GM08714 (cell line): ENCODE data around the gene ZC3H12A.
"Not testable (repeated sequence)": the region's sequence is repeated elsewhere in the genome, so short reads cannot be mapped to it uniquely, and the experiment has no call there.

Experiments
- H3K4me3 ChIP-seq: fragments of 200-500 bp; sonication (Bioruptor generic); 2 replicates; pipeline ENCODE4 v1.5.1; 2014; ENCODE audit warnings: mild to moderate bottlenecking, low read length, inconsistent platforms
- ZNF274 ChIP-seq: IDR thresholded peaks from 2 replicates; pipeline ENCODE4 v1.6.1; 2012; ENCODE audit warnings: mild to moderate bottlenecking, low read depth, low read length

ZC3H12A gene

DNA sequence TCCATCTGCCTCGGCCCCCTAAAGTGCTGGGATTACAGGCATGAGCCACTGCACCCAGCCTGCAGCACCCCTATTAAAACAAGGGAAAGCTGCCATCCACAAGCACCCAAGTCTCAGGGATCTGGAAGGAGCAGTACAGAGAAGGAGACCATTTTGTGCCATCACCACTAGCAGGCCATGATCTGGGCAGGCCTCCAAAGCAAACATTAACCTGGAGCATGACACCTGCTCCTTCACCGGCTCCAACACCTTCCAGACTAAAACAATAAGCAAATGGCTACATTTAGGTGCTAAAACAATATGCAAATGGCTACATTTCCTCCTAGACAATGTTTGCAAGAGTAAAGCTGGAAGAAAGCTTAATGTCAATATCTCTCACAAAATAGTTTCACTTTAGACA, 23.5 kb downstream of the ZC3H12A start:
- TF ChIP-seq ZNF274: no peak
- H3K4me3 ChIP-seq: no peak overlapping the region

DNA sequence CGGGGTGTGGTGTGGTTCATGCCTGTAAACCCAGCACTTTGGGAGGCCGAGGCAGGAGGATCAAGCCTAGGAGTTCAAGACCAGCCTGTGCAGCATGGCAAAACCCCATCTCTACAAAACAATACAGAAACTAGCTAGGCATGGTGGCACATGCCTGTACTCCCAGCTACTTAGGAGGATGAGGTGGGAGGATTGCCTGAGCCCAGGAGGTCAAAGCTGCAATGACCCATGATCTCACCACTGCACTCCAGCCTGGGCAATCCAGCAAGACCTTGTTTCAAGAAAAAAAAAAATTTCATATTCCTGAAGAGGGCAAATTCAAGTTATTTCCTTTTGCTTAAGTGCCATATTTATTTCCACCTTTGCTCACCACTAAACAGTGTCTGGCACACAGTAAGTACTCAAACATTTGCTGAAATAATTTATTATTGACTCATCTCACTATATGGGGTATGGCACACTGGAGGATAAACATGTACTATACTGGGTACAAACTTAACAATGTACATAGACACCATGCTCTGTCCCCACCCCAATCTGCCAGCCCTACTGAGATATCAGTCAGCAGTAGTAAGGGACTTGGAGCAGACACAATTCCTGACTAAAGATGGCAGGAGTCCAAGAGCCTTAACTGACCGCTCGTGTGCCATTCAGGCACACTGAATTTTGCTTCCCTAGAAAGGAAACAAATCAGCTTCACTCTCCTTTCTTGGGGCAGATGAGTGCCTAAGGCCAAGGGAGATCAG, 24.7 kb downstream of the ZC3H12A start:
- TF ChIP-seq ZNF274: no peak
- no peak overlapping the region for H3K4me3 ChIP-seq

DNA sequence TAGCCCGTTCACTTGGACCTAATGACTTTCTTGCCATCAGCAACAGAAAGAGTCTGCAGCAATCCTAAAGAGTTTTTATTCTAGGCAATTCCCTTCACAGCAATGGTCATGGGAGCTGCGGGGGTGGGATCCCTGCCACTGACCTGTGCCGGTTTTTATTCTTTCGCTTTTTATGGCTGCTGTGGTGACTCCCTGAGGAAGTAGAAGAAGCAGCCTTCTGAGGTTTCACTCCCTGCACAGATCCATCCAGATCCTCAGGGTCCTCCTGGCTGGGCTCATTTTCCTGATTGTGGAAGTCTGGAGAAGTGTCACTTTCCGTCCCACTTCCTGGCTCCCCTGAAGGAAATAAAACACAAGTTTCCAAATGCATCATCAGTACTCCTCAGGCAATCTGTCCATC, 27.3 kb downstream of the ZC3H12A start:
- TF ChIP-seq ZNF274: no peak
- no peak overlapping the region for H3K4me3 ChIP-seq

DNA sequence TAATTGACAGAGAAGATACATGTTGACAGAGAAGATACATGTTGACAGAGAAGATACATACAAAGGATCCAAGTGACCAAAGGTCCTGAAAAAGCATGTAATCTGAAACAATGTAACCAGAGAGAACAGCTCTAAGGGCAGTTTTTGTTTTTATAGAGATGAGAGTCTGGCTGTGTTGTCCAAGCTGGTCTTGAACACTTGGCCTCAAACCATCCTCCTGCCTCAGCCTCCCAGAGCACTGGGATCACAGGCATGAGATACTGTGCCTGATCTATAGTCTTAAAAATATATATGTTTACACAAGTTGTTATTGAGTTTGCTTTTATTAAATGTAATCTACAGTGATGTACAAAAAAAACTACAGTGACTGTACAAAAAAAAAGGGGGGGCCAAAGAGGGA, 27.7 kb downstream of the ZC3H12A start:
- TF ChIP-seq ZNF274: no peak
- H3K4me3 ChIP-seq: no peak overlapping the region

DNA sequence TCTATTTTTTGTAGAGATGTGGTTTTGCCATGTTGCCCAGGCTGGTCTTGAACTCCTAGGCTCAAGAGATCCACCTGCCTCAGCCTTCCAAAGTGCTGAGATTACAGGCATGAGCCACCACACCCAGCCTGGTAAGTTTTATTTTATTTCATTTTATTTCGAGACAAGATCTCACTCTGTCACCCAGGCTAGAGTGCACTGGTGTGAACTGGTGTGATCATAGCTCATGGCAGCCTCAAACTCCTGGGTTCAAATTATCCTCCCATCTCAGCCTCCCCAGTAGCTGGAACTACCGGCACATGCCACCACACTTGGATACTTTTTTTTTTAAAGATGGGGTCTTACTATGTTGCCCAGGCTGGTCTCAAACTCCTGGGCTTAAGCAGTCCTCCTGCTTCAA, 28.4 kb downstream of the ZC3H12A start:
- H3K4me3 ChIP-seq: not testable (repeated sequence)

DNA sequence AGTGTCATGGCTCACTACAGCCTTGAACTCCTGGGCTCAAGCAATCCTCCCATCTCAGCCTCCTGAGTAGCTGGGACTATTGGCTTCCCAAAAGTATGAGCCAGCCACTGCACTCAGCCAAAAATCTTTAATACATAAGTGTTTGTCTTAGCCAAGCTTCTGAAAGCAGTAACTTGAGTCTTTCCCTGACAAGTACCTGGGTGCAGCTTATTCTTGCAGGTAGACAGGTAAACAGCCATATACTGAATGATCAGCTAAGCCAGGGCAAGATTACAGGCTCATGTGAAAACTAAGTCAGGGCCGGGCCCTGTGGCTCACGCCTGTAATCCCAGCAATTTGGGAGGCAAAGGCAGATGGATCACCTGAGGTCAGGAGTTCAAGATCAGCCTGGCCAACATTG, 32.4 kb downstream of the ZC3H12A start:
- TF ChIP-seq ZNF274: no peak
- H3K4me3 ChIP-seq: no peak overlapping the region

DNA sequence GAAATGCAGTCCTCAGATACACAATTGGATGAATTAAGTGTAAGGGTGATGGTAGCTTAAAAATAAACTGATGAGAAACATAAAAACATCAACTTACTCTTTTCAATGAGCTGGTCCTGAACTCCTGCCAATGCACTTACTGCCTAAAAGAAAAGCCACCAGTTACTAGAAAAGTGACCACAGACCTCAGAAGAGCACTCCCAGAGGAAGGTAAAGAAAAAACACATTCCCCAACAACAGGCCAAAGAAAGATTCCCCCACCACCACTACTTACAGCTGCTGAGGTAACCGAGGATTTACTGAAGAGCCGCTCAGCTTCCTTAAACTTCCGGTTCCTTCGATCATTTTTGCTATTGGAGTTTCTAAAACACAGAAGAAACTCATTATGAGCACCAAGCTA, 34.8 kb downstream of the ZC3H12A start:
- no peak for TF ChIP-seq ZNF274
- H3K4me3 ChIP-seq: no peak overlapping the region

DNA sequence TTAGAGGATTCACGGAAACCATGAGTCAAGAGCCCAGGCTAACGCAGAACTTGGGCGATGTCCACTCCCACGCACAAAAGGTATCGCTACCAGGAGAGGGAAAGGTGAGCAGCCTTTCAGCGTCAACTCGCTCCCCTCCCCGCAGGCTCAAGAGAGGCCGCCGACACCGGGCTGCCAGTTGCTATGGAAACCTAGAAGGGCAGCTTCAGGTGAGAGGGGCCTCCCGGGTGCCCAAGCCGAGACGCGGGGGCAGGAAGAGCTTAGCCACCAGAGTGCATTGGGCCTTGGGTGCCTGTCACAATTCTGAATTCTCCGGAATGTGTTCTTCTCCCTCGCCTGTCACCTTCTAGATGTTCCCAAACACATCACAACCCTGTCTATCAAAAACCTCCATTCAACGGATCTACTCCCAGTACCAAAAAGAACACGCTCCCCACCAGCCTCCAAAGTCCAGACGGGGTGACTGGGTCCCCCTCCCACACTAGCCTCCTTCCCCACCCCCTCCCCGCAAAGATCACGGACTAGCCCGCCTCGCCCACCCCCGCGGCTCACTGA, 39.5 kb downstream of the ZC3H12A start:
- no peak for TF ChIP-seq ZNF274
- H3K4me3 ChIP-seq: peak overlapping the region; percentile 83

DNA sequence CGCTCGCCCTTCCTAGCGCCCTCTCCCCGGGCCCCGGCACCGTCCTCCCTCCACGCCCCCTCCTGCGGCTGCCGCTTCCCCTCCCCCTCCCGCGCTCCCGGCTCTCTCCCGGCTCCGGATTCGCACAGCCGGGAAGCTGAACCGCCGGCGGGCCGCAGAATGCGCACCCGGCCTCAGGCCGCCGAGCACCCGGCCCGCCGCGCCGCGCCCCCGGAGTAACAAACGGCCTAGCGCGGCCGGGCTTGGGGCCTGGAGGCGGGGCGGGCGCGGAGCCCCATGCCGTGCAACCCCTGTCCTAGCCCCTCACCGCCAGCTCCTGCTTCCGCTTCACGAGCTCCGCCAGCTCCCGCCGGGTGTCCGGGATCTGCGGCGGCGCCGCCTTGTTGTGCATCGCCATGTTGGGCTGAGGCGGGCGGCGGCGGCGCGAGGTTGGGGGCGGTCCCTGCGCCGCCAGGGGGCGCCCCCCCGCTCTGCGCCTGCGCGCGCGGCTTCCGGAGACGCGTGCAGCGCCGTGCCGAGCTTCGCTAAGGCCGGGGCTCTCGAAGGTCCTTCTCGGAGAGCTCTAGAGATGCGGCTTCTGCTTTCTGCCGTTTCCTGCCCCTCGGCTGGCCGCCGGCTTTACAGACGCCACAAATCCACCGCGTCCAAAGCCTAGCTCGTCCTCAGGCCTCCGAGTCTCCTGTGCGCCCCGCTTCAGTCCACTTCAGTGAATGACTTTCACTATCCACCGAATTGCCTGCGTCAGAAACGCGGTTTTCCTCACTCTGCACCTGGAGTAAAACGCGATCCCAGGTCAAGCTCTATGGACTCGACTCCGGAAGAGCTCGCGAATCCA, 40.2 kb downstream of the ZC3H12A start, which contains the start of gene MEAF6:
Gene MEAF6, minus strand, starts transcription at position 417 of the 835 bp plus-strand sequence. Its CDS starts 20 bp downstream, at position 397.
- no peak for TF ChIP-seq ZNF274
- H3K4me3 ChIP-seq: peak within 1 kb of the TSS; percentile 83

DNA sequence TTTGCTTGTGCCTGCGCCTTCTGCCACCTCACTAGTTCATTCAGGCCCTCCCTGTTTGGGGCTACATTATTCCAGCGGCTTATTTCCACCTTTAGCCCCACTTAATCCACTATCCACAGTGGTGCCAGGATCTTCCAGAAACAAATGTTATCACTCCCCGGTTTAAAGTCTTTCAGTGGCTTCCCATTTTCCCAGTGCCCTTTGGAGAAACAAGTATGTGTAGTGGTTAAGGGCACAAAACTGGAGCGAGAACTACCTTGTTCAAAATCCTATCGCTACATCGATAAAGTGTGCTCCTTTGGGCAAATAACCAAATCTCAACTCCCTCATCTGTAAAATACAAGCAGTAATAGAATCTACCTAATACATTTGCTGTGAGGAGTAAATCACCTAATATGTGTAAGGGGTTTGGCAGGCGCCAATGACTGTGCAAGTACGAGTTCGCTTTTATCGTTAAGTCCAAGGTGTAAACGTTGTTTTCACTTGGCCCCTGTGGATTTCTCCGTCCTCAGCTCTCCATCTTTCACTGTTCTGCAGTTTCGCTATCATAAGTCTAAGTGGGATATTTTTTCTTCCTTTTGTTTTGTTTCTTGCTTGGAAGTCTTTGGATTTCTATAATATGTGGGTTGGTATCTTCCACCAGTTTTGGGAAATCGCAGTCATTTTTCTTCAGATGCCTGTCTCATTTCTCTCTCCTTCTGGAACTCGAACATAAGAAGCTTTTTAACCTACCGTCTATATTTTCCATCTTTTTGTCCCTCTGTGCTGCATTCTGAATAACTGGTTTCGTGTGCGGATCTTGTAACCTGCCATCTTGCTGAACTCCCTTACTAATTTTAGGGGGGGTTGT, 41.0 kb downstream of the ZC3H12A start:
- peak overlapping the region; percentile 48; the same call in 1 of the 2 replicates for H3K4me3 ChIP-seq
- TF ChIP-seq ZNF274: no peak

DNA sequence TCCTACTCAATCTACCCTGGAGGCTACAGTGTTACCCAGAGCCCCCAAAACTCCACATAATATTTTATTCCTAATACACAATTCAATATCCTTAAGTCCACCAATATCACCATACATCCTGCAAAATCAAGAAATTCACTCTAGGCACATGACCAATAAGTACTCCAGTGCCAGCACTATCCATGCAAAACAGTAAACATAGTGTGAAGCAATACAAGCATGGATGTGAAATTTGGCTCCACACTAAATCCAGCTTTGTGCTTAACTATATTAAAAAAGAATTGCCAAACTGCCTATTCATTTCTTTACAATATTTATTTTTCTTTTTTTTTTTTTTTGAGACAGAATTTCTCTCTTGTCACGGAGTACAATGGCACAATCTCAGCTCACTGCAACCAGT, 43.2 kb downstream of the ZC3H12A start:
- no peak for TF ChIP-seq ZNF274
- H3K4me3 ChIP-seq: no peak overlapping the region

DNA sequence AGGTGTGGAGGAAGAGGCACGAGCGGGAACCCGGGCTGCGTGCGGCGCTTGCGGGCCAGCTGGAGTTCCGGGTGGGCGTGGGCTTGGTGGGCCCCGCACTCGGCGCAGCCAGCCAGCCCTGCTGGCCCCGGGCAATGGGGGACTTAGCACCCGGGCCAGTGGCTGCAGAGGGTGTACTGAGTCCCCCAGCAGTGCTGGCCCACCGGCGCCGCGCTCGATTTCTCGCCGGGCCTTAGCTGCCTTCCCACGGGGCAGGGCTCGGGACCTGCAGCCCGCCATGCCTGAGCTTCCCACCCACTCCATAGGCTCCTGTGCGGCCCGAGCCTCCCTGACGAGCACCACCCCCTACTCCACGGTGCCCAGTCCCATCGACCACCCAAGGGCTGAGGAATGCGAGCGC, 43.9 kb downstream of the ZC3H12A start:
- not testable (repeated sequence) for H3K4me3 ChIP-seq

DNA sequence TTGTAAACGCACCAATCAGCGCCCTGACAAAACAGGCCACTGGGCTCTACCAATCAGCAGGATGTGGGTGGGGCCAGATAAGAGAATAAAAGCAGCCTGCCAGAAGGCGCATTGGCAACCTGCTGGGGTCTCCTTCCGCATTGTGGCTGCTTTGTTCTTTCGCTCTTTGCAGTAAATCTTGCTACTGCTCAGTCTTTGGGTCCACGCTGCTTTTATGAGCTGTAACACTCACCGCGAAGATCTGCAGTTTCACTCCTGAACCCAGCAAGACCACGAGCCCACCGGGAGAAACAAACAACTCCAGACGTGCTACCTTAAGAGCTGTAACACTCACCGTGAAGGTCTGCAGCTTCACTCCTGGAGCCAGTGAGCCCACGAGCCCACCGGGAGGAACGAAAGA, 44.5 kb downstream of the ZC3H12A start:
- not testable (repeated sequence) for H3K4me3 ChIP-seq

DNA sequence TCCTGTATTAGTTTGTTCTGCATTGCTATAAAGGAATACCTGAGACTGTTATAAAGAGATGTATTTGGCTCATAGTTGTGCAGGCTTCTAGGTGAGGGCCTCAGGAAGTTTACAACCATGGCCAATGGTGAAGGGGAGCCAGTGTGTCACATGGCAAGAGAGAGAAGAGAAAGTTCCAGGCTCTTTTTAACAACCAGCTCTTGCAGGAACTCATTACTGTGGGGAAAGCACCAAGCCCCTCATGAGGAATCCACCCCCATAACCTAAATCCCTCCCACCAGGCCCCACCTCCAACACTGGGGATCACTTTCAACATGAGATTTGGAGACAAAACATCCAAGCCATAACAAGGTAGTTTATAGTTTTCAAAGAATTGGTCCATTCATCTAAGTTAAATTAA, 45.2 kb downstream of the ZC3H12A start:
- no peak overlapping the region for H3K4me3 ChIP-seq
- no peak for TF ChIP-seq ZNF274

DNA sequence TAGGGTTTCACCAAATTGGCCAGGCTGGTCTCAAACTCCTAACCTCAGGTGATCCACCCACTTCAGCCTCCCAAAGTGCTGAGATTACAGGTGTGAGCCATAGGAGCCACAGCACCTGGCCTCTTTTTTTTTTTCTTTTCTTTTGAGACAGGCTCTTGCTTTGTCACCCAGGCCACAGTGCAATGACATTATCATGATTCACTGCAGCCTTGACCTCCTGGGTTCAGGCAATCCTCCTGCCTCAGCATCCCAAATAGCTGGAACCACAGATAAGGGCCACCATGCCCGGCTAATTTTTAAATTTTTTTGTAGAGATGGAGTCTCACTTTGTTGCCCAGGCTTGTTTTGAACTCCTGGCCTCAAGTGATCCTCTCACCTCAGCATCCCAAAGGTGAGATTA, 55.5 kb downstream of the ZC3H12A start:
- not testable (repeated sequence) for H3K4me3 ChIP-seq

DNA sequence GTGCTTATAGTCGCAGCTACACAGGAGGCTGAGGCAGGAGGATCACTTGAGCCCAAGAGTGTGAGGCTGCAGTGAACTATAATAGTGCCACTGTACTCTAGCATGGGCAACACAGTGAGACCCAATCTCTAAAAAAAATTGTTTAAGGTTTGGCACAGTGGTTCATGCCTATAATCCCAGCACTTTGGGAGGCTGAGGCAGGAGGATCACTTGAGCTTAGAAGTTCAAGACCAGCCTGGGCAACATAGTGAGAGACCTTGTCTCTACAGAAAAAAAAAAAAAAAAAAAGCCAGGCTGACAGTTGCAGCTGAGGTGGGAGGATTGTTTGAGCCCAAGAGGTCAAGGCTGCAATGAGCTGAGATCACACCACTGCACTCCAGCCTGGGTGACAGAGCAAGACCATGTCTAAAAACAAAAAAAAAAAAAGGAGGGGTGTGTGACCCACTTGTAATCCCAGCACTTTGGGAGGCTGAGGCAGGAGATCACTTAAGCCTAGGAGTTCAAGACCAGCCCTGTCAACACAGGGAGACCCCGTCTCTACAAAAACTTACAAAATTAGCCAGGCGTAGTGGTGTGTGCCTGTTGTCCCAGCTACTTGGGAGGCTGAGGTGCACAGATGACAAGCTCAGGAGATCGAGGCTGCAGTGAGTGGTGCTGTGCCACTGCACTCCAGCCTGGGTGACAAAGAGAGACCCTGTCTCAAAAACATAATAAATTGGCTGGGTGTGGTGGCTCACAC, 58.2 kb downstream of the ZC3H12A start:
- H3K4me3 ChIP-seq: not testable (repeated sequence)
